Fibroblast of skin of right quadriceps (primary cell): Measurements from ENCODE around the gene ZNF83.

Source experiments
- DNase-seq: peaks from one replicate; pipeline ENCODE4 v3.0.0-alpha.2; 2013

The ZNF83 gene

GRCh38 chr19:52566588-52566987 lies 71.6 kb downstream of the ZNF83 start:
- DNase-seq = peak; percentile 52

DNA sequence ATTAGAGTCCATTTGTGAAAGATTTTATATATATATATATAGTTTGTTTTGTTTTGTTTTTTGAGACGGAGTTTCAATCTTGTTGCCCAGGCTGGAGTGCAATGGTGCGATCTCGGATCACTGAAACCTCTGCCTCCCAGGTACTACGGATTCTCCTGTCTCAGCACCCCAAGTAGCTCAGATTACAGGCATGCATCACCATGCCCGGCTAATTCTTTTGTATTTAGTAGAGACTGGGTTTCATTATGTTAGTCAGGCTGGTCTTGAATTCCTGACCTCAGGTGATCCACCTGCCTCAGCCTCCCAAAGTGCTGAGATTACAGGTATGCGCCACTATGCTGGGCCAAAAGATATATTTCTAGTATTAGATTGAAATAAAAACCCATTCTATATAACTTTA lies 72.0 kb downstream of the ZNF83 start:
- DNase-seq = no peak
